Adipocyte (in vitro differentiated cells): ENCODE results near the gene KISS1R.
A peak's percentile ranks its signal among the peaks of the same experiment; 100 is the strongest.

ENCODE experiments used
- DNase-seq: peaks from one replicate; pipeline ENCODE4 v3.0.0-alpha.2; 2015; ENCODE audit warnings: low read depth
- H3K27me3 ChIP-seq: replicated peaks from 2 replicates; pipeline ENCODE4 v1.7.0; 2013; ENCODE audit warnings: mild to moderate bottlenecking, low read length, moderate library complexity; ENCODE audit not compliant: control insufficient read depth, insufficient read depth
- H3K36me3 ChIP-seq: 2 replicates; pipeline ENCODE4 v1.7.0; 2013; ENCODE audit warnings: low read length, mild to moderate bottlenecking, moderate library complexity; ENCODE audit not compliant: control insufficient read depth, insufficient read depth, severe bottlenecking
- H3K4me1 ChIP-seq: 2 replicates; pipeline ENCODE4 v1.7.0; 2013; ENCODE audit warnings: mild to moderate bottlenecking, low read length, moderate library complexity; ENCODE audit not compliant: control insufficient read depth, insufficient read depth
- H3K4me3 ChIP-seq: 2 replicates; pipeline ENCODE4 v1.7.0; 2013; ENCODE audit warnings: mild to moderate bottlenecking, low read length, moderate library complexity
- H3K9ac ChIP-seq: 2 replicates; pipeline ENCODE4 v1.7.0; 2013; ENCODE audit warnings: mild to moderate bottlenecking, low read length, moderate library complexity
- H3K9me3 ChIP-seq: 2 replicates; pipeline ENCODE4 v1.7.0; 2013; ENCODE audit warnings: mild to moderate bottlenecking, low read length, moderate library complexity; ENCODE audit not compliant: control insufficient read depth

The KISS1R gene

GRCh38 chr19:902446-903226, 14.5 kb upstream of the KISS1R start:
- DNase-seq, result no peak
- no peaks in the 10 kb centered on the region for H3K4me1 ChIP-seq
- no peaks in the 10 kb centered on the region for H3K9me3 ChIP-seq
- no peaks in the 10 kb centered on the region for H3K36me3 ChIP-seq
- no peaks in the 10 kb centered on the region for H3K27me3 ChIP-seq
- no peak overlapping the region for H3K9ac ChIP-seq
- no peak overlapping the region for H3K4me3 ChIP-seq

GRCh38 chr19:903266-903797, 13.8 kb upstream of the KISS1R start:
- Histone ChIP-seq H3K4me3 (no peak overlapping the region), H3K36me3 (no peaks in the 10 kb centered on the region), H3K27me3 (no peaks in the 10 kb centered on the region), H3K9ac (no peak overlapping the region), H3K9me3 (no peaks in the 10 kb centered on the region), H3K4me1 (no peaks in the 10 kb centered on the region)
- no peak for DNase-seq

- no peak for DNase-seq
- no peaks in the 10 kb centered on the region for H3K4me1 ChIP-seq
- H3K9ac ChIP-seq, result no peak overlapping the region
- no peaks in the 10 kb centered on the region for H3K9me3 ChIP-seq
- no peaks in the 10 kb centered on the region for H3K27me3 ChIP-seq
- no peak overlapping the region for H3K4me3 ChIP-seq
- no peaks in the 10 kb centered on the region for H3K36me3 ChIP-seq
These were observed 12.6 kb upstream of the KISS1R start for GRCh38 chr19:904545-904944.

GRCh38 chr19:906480-906879, 10.7 kb upstream of the KISS1R start:
- no peaks in the 10 kb centered on the region for H3K9me3 ChIP-seq
- H3K4me3 ChIP-seq, result no peak overlapping the region
- no peak for DNase-seq
- no peaks in the 10 kb centered on the region for H3K36me3 ChIP-seq
- H3K9ac ChIP-seq, result no peak overlapping the region
- no peaks in the 10 kb centered on the region for H3K27me3 ChIP-seq
- no peaks in the 10 kb centered on the region for H3K4me1 ChIP-seq

GRCh38 chr19:907183-907853, 9.8 kb upstream of the KISS1R start:
- no peak for DNase-seq
- H3K9me3 ChIP-seq, result no peaks in the 10 kb centered on the region
- no peaks in the 10 kb centered on the region for H3K36me3 ChIP-seq
- H3K9ac ChIP-seq, result no peak overlapping the region
- no peaks in the 10 kb centered on the region for H3K27me3 ChIP-seq
- no peaks in the 10 kb centered on the region for H3K4me1 ChIP-seq
- H3K4me3 ChIP-seq, result no peak overlapping the region

GRCh38 chr19:911197-912033, 5.7 kb upstream of the KISS1R start:
- Histone ChIP-seq H3K4me1 (peaks cover 3% of the 10 kb centered on the region), H3K9me3 (no peaks in the 10 kb centered on the region), H3K36me3 (no peaks in the 10 kb centered on the region), H3K9ac (no peak overlapping the region), H3K4me3 (no peak overlapping the region), H3K27me3 (no peaks in the 10 kb centered on the region)
- DNase-seq, result no peak

GRCh38 chr19:912181-913079, 4.7 kb upstream of the KISS1R start:
- Histone ChIP-seq H3K27me3 (no peaks in the 10 kb centered on the region), H3K36me3 (no peaks in the 10 kb centered on the region), H3K9ac (peak overlapping the region; percentile 83), H3K9me3 (no peaks in the 10 kb centered on the region), H3K4me3 (peak overlapping the region; percentile 80), H3K4me1 (peaks cover 3% of the 10 kb centered on the region)
- DNase-seq, result no peak

GRCh38 chr19:913080-913748, 3.9 kb upstream of the KISS1R start, which contains the start of gene R3HDM4:
Gene R3HDM4, minus strand, starts transcription at chr19:913219. Its CDS starts 62 bp downstream, at chr19:913157.
- peak; percentile 90 for DNase-seq
- Histone ChIP-seq H3K9ac (peak within 1 kb of the TSS; percentile 89), H3K4me1 (peaks cover 3% of the 10 kb centered on the region), H3K27me3 (peaks cover 5% of the 10 kb centered on the region), H3K9me3 (no peaks in the 10 kb centered on the region), H3K36me3 (no peaks in the 10 kb centered on the region), H3K4me3 (peak within 1 kb of the TSS; percentile 82)

GRCh38 chr19:916645-917322, 349 bp upstream of the KISS1R start:
- Histone ChIP-seq H3K9ac (no peak overlapping the region), H3K4me3 (no peak overlapping the region), H3K9me3 (no peaks in the 10 kb centered on the region), H3K36me3 (no peaks in the 10 kb centered on the region), H3K4me1 (peaks cover 4% of the 10 kb centered on the region), H3K27me3 (peaks cover 5% of the 10 kb centered on the region)
- no peak for DNase-seq

GRCh38 chr19:918152-918437, 962 bp downstream of the KISS1R start:
- DNase-seq, result no peak
- Histone ChIP-seq H3K27me3 (peaks cover 5% of the 10 kb centered on the region), H3K9ac (no peak overlapping the region), H3K4me3 (no peak overlapping the region), H3K4me1 (peaks cover 6% of the 10 kb centered on the region), H3K9me3 (no peaks in the 10 kb centered on the region), H3K36me3 (no peaks in the 10 kb centered on the region)
